ENCODE data around the gene SIMC1.
A peak's percentile ranks its signal among the peaks of the same experiment; 100 is the strongest.

The SIMC1 gene

DNA sequence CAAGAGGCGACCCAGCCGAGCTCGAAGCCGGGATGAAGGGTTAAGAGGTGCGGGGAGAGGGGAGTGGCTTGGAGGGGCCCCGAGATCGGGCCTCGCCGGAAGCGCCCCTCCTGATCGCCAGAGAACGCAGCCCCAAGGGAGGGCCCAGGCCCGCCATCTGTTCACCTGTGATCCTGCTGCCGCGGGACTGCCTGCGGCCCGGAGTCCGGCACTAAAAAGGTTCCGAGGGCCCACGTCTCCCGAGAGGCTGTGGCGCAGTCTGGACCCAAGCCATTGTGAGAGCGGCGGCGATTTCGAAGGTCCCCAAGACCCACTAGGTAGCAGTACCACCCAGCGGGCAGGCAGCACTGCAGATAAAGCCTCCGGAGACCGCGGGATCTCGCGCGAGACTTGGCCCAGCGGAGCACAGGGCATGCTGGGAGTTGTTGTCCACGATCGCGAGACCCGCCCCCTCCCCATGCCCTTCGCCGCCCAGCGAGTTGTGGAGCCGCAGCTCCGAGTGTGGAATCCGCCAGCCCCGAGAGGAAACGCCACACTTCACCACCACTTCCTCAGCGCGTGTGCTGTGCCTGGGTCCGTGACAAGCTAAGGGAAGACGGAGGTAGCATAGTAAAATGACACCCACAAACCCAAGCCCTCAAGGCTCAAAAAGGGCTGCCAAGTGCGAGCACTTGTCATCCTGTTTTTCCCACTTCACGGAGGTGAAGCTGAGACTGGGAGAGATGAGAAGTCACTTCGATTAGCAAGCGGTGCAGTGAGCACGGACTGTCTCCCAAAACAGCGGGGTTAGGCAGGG lies 123.4 kb downstream of the SIMC1 start, which contains the start of gene KIAA1191:
Gene KIAA1191 (minus strand): TSS at position 328 of the 796 bp plus-strand sequence. CDS start 2,256 bp downstream, outside the sequence.
- DNase-seq (ENCODE audit: low spot score) = peak; percentile 95

DNA sequence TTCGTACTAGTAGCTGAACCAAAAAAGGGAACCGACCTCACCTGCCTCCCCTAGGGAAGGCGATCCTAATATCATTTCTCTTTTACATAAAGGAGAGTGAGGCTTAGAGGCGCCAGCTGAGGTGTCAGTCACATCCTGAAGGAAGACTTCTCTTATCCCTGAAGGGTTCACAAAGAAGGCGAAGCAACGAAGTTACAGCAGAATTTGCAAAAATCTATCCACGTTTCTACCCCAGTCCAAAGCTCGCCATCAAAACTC lies 123.9 kb downstream of the SIMC1 start:
- no peak for DNase-seq (ENCODE audit: low spot score)

DNA sequence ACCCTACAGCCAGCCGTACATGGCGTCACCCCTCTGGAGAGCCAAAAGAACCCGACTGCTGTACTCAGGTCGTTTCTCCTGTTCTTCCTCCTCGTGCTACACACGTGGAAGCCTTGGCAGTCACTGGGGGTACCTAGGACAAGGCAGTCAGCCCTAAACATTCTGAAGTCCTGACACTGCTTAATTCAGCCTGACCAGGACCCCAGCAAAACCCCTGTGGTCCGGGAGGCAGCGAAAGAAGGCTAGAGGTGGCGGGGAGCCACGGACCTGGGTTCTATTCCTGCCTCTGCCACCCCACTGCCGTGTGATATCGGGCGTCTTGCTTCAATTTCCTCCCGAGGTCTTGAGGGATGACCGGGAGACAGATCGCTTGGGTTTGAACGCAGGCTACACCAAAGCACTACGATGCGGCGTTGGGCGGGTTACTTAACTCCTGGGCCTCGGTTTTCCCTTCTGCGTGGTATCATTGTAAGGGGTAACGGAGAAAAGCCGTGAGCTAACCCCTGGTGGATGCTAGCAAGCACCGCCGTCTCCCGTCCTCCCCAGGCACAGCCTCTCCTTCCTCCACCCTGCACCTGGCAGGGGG lies 126.6 kb downstream of the SIMC1 start:
- DNase-seq (ENCODE audit: low spot score) = no peak

DNA sequence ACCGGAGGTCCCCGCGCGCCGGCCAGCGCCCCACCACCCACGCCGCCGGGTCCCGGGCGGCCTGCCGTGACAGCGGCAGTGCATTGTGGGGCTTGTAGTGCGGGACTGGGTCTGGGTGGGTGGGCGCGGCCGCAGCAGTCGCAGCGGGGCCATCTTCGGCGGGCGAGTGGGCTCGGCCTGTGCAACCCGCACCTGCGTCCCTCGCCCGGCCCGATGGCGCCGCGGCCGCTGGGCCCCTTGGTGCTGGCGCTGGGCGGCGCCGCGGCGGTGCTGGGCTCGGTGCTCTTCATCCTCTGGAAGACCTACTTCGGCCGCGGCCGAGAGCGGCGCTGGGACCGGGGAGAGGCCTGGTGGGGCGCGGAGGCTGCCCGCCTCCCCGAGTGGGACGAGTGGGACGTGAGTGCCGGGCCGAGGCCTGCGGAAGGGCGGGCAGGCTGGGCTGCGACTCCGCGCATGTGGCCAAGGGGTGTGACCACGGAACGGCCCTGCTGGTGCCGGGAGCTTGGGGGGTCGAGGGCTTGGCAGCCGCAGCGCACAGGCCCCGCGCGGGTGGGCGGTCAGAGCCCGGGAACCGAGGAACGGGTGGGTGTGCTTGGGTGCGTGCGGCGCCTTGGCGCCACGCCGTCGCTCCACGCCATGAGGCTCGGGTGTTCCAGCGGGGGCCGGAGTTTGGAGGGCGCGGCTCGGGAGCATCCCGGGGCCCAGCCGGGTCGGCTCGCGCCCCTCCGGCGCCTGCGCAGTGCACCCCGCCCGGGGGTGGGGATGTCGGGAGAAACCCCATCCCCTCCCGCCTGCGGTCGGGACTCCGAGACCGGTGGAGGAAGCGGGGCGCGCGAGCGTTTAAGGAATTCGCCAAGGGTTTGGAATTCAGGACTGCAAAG lies 127.4 kb downstream of the SIMC1 start, which contains the start of gene ARL10:
Gene ARL10 (plus strand): TSS at position 137 of the 881 bp plus-strand sequence. CDS start 77 bp downstream, at position 214.
- DNase-seq (ENCODE audit: low spot score) = peak; percentile 42

DNA sequence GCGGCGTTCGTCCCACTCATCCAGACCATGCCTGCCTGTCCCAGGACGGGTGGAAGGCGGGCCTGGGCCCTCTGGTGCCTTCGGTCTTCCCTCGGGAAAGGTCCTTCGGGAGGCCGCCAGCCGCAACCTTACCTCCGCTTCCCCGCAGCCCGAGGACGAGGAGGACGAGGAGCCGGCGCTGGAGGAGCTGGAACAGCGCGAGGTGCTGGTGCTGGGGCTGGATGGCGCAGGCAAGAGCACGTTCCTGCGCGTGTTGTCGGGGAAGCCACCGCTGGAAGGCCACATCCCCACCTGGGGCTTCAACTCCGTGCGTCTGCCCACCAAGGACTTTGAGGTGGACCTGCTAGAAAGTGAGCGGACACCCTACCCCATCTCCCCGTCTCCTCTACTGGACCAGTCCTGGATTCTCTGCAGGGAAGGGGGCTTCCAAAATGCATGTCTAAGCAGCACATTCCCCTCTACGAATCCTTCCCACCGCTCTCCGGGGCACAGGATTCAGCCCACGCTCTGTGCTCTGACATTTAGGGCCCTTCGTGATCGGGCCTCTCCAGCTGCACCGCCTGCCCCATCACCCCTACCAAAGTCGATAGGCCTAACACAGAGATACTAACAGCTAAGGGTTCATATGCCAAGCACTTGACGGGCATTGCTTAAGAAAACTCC lies 128.1 kb downstream of the SIMC1 start:
- DNase-seq (ENCODE audit: low spot score) = no peak

DNA sequence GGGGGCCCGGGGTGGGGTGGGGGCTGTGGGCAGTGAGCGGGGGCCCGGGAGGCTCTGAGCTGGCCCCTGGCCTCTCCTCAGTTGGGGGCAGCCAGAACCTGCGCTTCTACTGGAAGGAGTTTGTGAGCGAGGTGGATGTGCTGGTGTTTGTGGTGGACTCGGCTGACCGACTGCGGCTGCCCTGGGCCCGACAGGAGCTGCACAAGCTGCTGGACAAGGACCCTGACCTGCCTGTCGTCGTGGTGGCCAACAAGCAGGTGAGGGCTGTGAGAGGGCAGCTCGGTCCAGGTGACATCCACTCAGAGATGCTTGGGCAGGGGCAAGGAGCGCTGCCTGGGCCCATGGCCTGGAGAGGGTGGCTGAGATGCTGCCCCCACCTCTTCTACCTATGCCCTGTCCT lies 130.5 kb downstream of the SIMC1 start:
- DNase-seq (ENCODE audit: low spot score) = no peak

DNA sequence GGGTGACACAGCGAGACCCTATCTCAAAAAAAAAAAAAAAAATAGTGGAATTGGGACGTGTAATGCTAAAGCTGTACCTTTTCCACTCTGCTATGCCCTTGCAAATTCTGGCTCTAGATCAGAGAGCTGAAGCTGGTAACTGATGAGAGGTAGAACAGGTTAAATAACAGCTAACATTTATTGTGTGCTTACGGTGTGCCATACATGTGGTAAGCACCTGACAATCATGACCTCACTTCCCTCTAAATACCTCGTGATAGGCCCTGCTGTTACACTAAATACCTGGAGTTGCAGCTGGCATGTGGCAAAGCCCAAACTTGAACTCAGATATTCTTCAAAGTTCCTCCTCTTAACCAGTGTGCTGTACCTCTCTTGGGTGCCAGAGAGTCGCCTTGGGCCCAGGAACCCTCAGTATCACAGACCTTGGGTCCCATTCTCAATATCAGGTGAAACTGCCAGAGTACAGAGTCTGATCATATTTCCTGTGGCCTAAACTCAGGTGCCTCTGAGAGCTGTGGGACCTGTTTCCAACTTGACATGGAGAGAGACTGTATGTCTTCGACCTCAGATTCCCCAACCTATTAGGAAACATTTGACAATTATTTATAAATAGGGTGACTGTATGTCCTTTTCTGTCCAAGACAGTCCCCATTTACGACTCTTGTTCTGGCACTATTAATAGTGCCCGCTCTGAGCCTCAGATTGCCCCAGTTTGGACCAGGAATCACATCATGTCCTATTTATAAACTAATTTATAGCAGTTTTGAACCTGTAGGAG lies 131.9 kb downstream of the SIMC1 start:
- no peak for DNase-seq (ENCODE audit: low spot score)

DNA sequence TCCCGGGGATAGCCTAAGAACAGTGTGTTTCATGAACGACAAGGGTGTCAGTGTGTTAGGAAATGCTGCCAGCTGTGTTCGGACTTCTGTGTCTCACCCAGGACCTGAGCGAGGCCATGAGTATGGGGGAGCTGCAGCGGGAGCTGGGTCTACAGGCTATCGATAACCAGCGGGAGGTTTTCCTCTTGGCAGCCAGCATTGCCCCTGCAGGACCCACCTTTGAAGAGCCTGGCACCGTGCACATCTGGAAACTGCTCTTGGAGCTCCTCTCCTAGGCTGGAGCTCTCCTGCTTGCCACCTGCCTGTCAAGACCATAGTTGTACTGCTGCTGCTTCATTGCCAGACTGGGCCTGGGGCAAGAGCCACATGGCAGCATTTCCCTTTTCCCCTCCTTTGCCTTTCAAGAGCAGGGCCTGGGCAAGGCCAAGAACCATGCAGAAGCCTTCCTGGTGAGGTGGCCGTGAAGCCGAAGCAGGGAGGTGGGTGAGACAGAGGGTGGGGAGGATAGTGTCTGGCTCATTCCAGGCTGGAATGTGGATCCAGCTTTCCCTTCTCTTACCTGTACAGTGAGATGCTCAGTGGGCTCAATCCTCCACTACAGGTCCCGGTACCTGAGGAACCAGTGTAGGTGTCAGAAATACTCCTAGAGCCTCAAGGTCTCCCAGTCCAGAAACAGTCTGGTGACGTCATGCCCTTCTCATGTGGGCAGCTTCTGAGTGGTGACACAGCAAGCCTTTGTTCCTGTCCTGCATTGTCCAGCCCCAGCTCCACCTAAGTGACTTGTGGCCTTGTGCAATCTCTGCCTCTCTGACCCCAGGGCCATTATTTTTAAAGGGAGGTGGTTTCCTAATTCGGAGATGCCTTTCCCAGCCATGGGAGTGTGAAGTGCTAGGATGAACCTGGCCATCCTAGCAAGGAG lies 133.7 kb downstream of the SIMC1 start:
- no peak for DNase-seq (ENCODE audit: low spot score)

DNA sequence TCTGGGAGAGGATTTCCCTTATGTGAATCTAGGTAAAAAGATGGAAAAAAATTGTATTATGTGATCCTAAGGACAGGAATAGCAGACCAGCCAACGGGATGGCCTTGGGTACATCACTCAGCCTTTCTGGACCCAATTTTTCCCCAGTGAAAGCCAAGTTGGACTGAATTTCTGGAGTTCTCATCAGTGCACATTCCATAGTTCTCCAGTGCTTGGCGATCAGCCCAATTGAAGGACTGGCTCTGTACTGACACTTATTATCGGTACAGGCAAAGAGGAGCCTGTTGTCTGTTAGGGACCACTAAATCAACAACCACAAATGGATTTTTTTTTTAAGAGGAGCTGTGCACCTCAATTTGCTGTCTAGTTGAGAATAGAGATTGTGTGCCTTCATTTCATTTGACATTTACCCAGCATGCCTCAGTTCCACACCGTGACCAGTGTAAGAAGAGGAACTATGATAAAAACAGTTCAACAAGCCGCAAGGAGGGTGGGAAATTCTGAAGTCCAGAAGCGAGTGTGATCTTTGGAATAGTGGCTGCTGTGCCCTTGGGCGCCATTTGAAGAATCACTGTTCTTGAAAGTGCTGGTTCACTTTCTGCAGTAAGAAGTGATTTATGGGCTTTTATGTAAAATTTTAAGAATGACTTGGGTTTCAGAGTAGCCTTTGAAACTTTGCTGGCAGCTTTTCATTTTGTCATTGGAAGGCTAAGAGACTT lies 135.0 kb downstream of the SIMC1 start:
- no peak for DNase-seq (ENCODE audit: low spot score)

DNA sequence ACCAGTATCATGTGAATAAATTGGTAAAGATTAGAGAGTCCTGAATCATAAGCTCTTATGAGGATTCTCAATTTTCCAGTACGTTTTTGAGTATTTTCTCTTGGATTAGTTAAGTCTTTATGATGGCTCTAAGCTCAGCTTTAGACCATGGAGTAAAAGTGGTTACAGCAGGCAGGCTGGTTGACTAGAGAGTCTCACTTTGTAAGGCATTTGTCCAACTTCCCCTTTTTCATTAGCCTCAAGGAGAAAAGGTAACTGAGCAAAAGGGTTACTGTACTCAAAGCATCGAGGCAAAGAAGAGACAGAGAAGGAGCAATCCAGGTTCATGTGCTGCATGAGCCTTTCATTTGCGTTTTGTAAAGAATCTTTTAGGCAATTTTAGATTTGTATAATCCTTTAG lies 141.7 kb downstream of the SIMC1 start:
- no peak for DNase-seq (ENCODE audit: low spot score)

DNA sequence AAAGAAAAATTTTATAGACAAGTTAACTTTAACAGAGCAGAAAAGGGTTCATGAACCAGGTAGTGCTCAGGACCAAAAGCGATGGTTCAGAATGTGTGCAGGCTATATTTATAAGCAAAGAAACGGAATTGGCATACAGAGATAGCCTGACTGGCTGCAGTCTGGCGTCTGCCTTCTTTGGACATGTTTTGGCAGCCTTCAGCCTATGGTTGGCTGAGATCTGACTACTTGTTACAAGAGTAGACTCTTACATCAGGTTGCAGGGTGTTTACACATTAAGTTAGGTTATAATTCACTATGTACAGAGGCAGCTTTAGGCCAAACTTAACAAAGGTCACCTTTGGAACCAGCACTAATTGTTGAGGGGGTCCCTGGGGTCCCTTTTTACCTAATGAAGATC lies 143.2 kb downstream of the SIMC1 start:
- DNase-seq (ENCODE audit: low spot score) = no peak

DNA sequence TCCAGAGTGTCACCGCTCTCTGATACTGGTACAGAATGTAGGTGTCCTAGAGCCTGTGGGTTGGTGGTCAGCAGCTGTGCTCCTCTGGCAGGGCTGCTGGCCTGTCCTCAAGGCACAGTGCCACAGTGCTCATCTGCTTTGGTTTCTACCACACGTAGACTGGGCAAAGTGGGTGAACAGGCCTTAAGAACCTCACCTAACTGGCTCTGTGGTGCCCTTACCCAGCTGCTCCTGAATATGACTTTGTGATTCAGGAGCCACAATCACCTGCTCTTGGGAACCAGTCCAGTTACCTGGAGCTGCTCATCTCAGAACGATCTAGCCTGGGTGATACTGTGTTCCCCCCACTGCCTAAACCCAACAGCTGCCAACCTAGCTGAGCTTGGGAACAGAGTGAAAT lies 143.8 kb downstream of the SIMC1 start:
- no peak for DNase-seq (ENCODE audit: low spot score)

DNA sequence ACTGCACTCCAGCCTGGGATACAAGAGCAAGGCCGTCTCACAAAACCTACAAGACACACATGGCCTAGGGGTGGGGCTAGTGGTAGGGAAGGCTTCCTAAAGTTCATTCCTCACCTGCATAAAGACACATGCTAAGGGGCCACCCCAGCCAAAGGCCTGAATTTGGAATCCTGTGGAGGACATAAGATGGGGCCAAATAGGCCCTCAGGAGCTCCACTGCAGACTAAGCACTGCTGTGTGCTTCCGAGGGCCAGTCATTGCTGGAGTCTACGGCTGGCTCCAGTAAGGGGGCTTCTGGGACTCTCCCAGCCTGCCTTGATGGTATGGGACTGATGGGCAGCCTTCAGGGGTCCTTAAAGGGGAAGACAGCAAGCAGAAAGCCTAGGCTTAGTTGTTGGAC lies 144.5 kb downstream of the SIMC1 start:
- DNase-seq (ENCODE audit: low spot score) = no peak

DNA sequence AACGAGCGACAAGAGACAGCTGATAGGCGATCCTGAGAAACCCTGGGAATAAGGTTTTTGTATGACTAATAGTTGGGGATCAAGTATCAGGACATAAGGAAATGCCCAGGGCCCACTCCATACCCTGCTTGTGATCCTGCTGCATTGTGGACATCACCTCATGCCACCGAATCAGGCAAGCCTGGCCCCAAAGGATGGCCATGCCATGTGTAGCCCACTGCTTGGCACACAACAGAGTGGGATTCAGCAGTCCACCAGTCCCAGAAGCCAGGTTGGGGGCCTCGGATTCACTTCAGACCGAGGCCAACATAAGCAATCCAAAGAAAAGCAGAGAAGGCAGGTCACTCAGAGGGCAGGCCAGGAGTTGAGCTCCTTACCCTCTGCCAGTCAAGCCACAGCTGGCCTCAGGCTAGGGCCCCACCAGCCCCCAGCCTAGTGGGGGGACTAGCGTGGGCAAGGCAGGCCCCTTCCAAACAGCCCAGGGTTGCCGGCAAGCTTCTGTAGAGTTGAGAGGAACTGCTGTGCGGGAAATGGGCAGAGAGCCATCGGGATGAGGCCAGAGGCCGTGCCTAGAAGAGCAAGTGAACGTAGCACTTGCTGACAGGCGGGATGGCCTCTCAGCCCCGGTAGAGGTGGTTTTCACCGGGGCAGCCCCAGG lies 145.2 kb downstream of the SIMC1 start:
- no peak for DNase-seq (ENCODE audit: low spot score)

DNA sequence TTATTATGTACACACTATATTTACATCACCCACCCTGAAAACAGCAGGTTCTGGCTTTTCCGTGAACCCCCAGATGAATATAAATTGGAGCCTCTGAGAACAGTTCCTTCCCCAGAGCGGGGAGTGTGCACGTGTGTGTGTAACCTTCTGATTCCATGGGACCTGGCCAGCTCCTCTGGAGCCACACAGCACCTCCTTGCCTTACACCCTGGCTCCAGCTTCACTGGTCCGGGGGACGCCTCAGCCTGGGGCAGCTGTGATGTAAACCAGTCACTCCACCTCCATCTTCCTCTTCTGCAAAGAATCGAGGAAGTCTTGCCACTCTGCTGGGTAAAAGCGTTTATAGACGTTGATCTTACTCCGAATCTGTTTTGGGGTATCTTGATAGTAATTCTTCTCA lies 145.7 kb downstream of the SIMC1 start:
- no peak for DNase-seq (ENCODE audit: low spot score)

DNA sequence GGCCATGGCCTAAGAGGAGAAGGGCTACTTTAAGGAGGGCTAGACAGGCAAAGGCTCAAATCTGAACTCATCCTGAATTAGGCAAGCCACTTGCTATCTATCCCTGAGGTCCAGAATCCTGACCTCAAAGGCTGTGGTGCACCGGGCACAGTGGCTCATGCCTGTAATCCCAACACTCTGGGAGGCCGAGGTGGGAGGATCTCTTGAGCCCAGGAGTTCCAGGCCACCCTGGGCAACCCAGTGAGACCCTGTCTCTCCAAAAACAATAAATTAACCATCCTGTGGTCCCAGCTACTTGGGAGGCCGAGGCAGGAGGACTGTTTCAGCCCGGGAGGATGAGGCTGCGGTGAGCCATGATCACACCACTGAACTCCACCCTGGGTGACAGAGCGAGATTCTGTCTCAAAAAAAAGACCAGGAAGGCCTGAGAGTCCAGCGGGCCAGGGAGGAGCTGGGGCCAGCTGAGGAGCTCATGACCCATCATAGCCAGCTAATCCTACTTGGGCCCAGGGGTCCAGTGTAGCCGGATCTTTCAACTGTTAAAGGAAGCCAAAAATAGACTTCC lies 146.2 kb downstream of the SIMC1 start:
- DNase-seq (ENCODE audit: low spot score) = no peak

DNA sequence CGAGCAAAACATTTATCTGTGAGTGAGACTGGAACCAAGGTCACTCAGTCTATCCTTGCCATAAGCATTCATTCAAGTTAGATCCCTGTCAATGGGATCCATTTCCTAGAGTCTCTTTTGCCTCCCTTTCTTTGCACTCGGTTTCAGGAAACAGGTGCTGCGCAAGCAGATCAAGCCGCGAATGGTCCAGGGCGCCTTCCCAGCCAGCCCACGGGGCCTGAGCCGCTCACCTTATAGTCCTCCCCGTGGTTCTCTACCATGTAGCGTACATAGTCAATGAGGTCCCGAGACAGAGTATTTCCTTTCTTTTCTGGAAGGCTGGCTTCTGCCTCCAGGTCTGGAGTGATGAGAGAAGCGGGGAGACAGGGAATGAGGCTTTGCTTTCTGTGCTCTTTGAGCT lies 146.8 kb downstream of the SIMC1 start:
- no peak for DNase-seq (ENCODE audit: low spot score)

DNA sequence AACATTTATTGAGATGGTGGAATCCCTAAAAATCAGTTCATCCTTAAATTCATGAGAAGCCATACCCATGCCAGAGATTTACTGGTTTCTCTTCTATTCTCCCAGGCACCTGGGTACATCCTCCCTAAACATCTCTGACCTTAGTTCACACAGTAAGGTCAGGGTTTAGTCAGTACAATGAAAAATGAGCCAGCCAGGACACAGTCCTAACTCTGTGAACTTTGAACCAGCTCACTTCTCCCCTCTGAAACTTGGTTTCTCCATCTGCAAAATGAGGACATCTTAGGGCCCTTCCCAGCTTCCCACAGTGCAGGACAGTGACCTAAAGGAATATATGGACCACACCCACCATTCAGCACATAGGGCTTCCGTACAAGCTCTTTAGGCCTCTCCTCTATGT lies 148.3 kb downstream of the SIMC1 start:
- DNase-seq (ENCODE audit: low spot score) = no peak

DNA sequence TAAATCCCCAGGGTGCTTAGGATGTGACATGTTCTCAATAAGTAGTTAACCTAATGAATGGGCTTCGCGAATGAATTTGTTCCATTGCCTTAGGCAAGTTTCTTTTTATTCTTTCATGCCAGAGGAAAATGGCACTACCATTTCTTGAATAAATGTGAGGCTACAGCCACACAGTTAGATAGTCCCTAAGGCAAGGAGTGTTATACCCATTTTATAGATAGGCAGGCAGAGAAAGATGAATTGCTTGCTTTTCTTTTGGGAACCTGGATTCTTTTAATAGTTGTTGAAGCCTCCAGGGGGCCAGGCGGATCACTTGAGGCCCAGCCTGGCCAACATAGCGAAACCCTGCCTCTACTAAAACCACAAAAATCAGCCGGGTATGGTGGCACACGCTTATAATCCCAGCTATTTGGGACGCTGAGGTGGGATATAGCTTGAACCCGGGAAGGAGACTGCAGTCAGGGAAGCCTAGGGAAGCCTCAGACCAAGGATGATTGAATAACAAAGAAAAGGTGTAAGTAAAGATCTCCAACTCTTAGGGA lies 149.2 kb downstream of the SIMC1 start:
- no peak for DNase-seq (ENCODE audit: low spot score)
